ENCODE data around the gene AMH.

Gene AMH

GRCh38 chr19:2228157-2229030 lies 20.7 kb upstream of the AMH start:
- Histone ChIP-seq H3K27me3 (ENCODE audit: control insufficient read depth in 1 of 2, insufficient read depth in 1 of 2, low read length in 2 of 2) (no peaks in the 10 kb centered on the region), H2BK120ac (ENCODE audit: low read depth, low read length) (no peak overlapping the region), H3K36me3 (ENCODE audit: control insufficient read depth in 1 of 2, insufficient read depth in 2 of 2, low read depth in 1 of 2, low read length in 2 of 2) (peaks cover 86 to 100% of the 10 kb centered on the region in 2 experiments), H2AFZ (ENCODE audit: low read depth, low read length) (no peak overlapping the region), H4K8ac (ENCODE audit: low read length) (no peak overlapping the region), H2AK5ac (ENCODE audit: low read length, severe bottlenecking) (no peak overlapping the region), H3K79me1 (replicated peaks; ENCODE audit: low read length, poor library complexity, severe bottlenecking) (peaks cover 20% of the 10 kb centered on the region), H3K23ac (ENCODE audit: low read length in 2 of 2) (no peak overlapping the region), H3K4me2 (ENCODE audit: low read length, poor library complexity, severe bottlenecking) (no peak overlapping the region), H2BK15ac (ENCODE audit: low read depth, poor library complexity, severe bottlenecking) (no peak overlapping the region), H3K9me3 (ENCODE audit: control insufficient read depth, low read length) (no peaks in the 10 kb centered on the region), H3K27ac (ENCODE audit: low read length, poor library complexity, severe bottlenecking) (no peak overlapping the region), H3K4me3 (ENCODE audit: insufficient read depth in 1 of 2, low read depth in 1 of 2, low read length in 2 of 2) (no peak overlapping the region), H3K9ac (ENCODE audit: low read length) (no peak overlapping the region), H2BK5ac (ENCODE audit: low read depth, low read length, poor library complexity, severe bottlenecking) (no peak overlapping the region), H3K4ac (ENCODE audit: low read depth in 1 of 2, low read length in 2 of 2) (no peak overlapping the region), H3K18ac (ENCODE audit: low read depth in 1 of 2, low read length in 2 of 2) (no peak overlapping the region), H4K91ac (ENCODE audit: low read length) (no peak overlapping the region), H3K14ac (ENCODE audit: low read length in 2 of 2) (no peak overlapping the region), H3K4me1 (ENCODE audit: control insufficient read depth, insufficient read depth, low read depth, low read length) (peaks cover 24% of the 10 kb centered on the region), H2BK12ac (ENCODE audit: low read length in 2 of 2) (no peak overlapping the region)
- DNase-seq = no peak
- 97% methylated on average over 48 of the region's 48 CpGs for WGBS

GRCh38 chr19:2229103-2230032 lies 19.8 kb upstream of the AMH start:
- Histone ChIP-seq H2BK15ac (ENCODE audit: low read depth, poor library complexity, severe bottlenecking) (no peak overlapping the region), H3K27me3 (ENCODE audit: control insufficient read depth in 1 of 2, insufficient read depth in 1 of 2, low read length in 2 of 2) (no peaks in the 10 kb centered on the region), H3K4me3 (ENCODE audit: insufficient read depth in 1 of 2, low read depth in 1 of 2, low read length in 2 of 2) (no peak overlapping the region), H2BK120ac (ENCODE audit: low read depth, low read length) (no peak overlapping the region), H2BK5ac (ENCODE audit: low read depth, low read length, poor library complexity, severe bottlenecking) (no peak overlapping the region), H3K9me3 (ENCODE audit: control insufficient read depth, low read length) (no peaks in the 10 kb centered on the region), H3K36me3 (ENCODE audit: control insufficient read depth in 1 of 2, insufficient read depth in 2 of 2, low read depth in 1 of 2, low read length in 2 of 2) (peaks cover 86 to 100% of the 10 kb centered on the region in 2 experiments), H3K4ac (ENCODE audit: low read depth in 1 of 2, low read length in 2 of 2) (no peak overlapping the region), H3K79me1 (replicated peaks; ENCODE audit: low read length, poor library complexity, severe bottlenecking) (peaks cover 20% of the 10 kb centered on the region), H3K27ac (ENCODE audit: low read length, poor library complexity, severe bottlenecking) (no peak overlapping the region), H4K91ac (ENCODE audit: low read length) (no peak overlapping the region), H4K8ac (ENCODE audit: low read length) (no peak overlapping the region), H2BK12ac (ENCODE audit: low read length in 2 of 2) (no peak overlapping the region), H3K4me2 (ENCODE audit: low read length, poor library complexity, severe bottlenecking) (no peak overlapping the region), H3K9ac (ENCODE audit: low read length) (no peak overlapping the region), H2AK5ac (ENCODE audit: low read length, severe bottlenecking) (no peak overlapping the region), H3K18ac (ENCODE audit: low read depth in 1 of 2, low read length in 2 of 2) (no peak overlapping the region), H3K4me1 (ENCODE audit: control insufficient read depth, insufficient read depth, low read depth, low read length) (peaks cover 31% of the 10 kb centered on the region), H2AFZ (ENCODE audit: low read depth, low read length) (no peak overlapping the region), H3K23ac (ENCODE audit: low read length in 2 of 2) (peak overlapping the region in 1 of 2 experiments; percentile 40), H3K14ac (ENCODE audit: low read length in 2 of 2) (no peak overlapping the region)
- WGBS = 98% methylated on average over 39 of the region's 45 CpGs
- no peak for DNase-seq

GRCh38 chr19:2230033-2230531 lies 19.0 kb upstream of the AMH start:
- Histone ChIP-seq H3K23ac (ENCODE audit: low read length in 2 of 2) (no peak overlapping the region), H3K27me3 (ENCODE audit: control insufficient read depth in 1 of 2, insufficient read depth in 1 of 2, low read length in 2 of 2) (no peaks in the 10 kb centered on the region), H2BK15ac (ENCODE audit: low read depth, poor library complexity, severe bottlenecking) (peak overlapping the region; percentile 12), H3K4me2 (ENCODE audit: low read length, poor library complexity, severe bottlenecking) (no peak overlapping the region), H3K27ac (ENCODE audit: low read length, poor library complexity, severe bottlenecking) (no peak overlapping the region), H2AFZ (ENCODE audit: low read depth, low read length) (no peak overlapping the region), H3K36me3 (ENCODE audit: control insufficient read depth in 1 of 2, insufficient read depth in 2 of 2, low read depth in 1 of 2, low read length in 2 of 2) (peaks cover 79 to 95% of the 10 kb centered on the region in 2 experiments), H2BK12ac (ENCODE audit: low read length in 2 of 2) (no peak overlapping the region), H3K14ac (ENCODE audit: low read length in 2 of 2) (no peak overlapping the region), H4K8ac (ENCODE audit: low read length) (peak overlapping the region; percentile 16), H2BK5ac (ENCODE audit: low read depth, low read length, poor library complexity, severe bottlenecking) (no peak overlapping the region), H3K9ac (ENCODE audit: low read length) (no peak overlapping the region), H4K91ac (ENCODE audit: low read length) (no peak overlapping the region), H3K4me1 (ENCODE audit: control insufficient read depth, insufficient read depth, low read depth, low read length) (peaks cover 30% of the 10 kb centered on the region), H2AK5ac (ENCODE audit: low read length, severe bottlenecking) (no peak overlapping the region), H3K18ac (ENCODE audit: low read depth in 1 of 2, low read length in 2 of 2) (no peak overlapping the region), H2BK120ac (ENCODE audit: low read depth, low read length) (no peak overlapping the region), H3K9me3 (ENCODE audit: control insufficient read depth, low read length) (no peaks in the 10 kb centered on the region), H3K79me1 (replicated peaks; ENCODE audit: low read length, poor library complexity, severe bottlenecking) (peaks cover 20% of the 10 kb centered on the region), H3K4ac (ENCODE audit: low read depth in 1 of 2, low read length in 2 of 2) (no peak overlapping the region), H3K4me3 (ENCODE audit: insufficient read depth in 1 of 2, low read depth in 1 of 2, low read length in 2 of 2) (no peak overlapping the region)
- no peak for DNase-seq
- WGBS = 97% methylated on average over 43 of the region's 43 CpGs

Data from mesenchymal stem cell (in vitro differentiated cells and primary cell).